ENCODE measurements around the gene POLR3GL. TPM values are rescaled to one million over a fixed set of nuclear protein-coding genes. Genes with fewer than 3 reads are reported as not detected.

The POLR3GL gene
- total RNA-seq, 2 donors from 2014 or later, result 22.8 to 23.8 TPM

GRCh38 chr1:145962157-145963102 lies 2.1 kb upstream of the POLR3GL start:
- peak; percentile 85 for DNase-seq (ENCODE audit: low spot score)
- intact Hi-C loops (cut with DNase I), result loop anchor here in 1 of 2 donors (5.0 kb wide), 1 partner anchor 45 kb away; the partner anchor contains the start of gene PEX11B

- no peak for DNase-seq (ENCODE audit: low spot score)
- intact Hi-C loops (cut with DNase I), result loop anchor here in 1 of 2 donors (5.0 kb wide), 1 partner anchor 46 kb away; the partner anchor contains the start of gene PEX11B
Measured at GRCh38 chr1:145963265-145964019, 1.0 kb upstream of the POLR3GL start.

GRCh38 chr1:145965119-145965744 lies 742 bp downstream of the POLR3GL start:
- intact Hi-C loops (cut with DNase I), result no loop called here
- no peak for DNase-seq (ENCODE audit: low spot score)

GRCh38 chr1:145967288-145967687 lies 2.8 kb downstream of the POLR3GL start:
- DNase-seq (ENCODE audit: low spot score), result no peak
- intact Hi-C loops (cut with DNase I), result no loop called here

- intact Hi-C loops (cut with DNase I), result no loop called here
- DNase-seq (ENCODE audit: low spot score), result no peak
Measured at GRCh38 chr1:145972580-145972979, 8.1 kb downstream of the POLR3GL start.

GRCh38 chr1:145974721-145975120 lies 10.2 kb downstream of the POLR3GL start:
- DNase-seq (ENCODE audit: low spot score), result no peak
- intact Hi-C loops (cut with DNase I), result loop anchor here in 1 of 2 donors (2.0 kb wide), 1 partner anchor 32 kb away; no protein-coding TSS in a partner anchor

GRCh38 chr1:145975216-145975615 lies 10.7 kb downstream of the POLR3GL start:
- no peak for DNase-seq (ENCODE audit: low spot score)
- intact Hi-C loops (cut with DNase I), result loop anchor here in 1 of 2 donors (2.0 kb wide), 1 partner anchor 32 kb away; no protein-coding TSS in a partner anchor

GRCh38 chr1:145977016-145977415 lies 12.5 kb downstream of the POLR3GL start:
- intact Hi-C loops (cut with DNase I), result no loop called here
- DNase-seq (ENCODE audit: low spot score), result no peak

- peak; percentile 85 for DNase-seq (ENCODE audit: low spot score)
- intact Hi-C loops (cut with DNase I), result loop anchor here in 1 of 2 donors (2.0 kb wide), 1 partner anchor 29 kb away; no protein-coding TSS in a partner anchor
Measured at GRCh38 chr1:145977486-145978470, 13.3 kb downstream of the POLR3GL start.

- intact Hi-C loops (cut with DNase I), result loop anchor here in 1 of 2 donors (2.0 kb wide), 1 partner anchor 28 kb away; no protein-coding TSS in a partner anchor
- no peak for DNase-seq (ENCODE audit: low spot score)
Measured at GRCh38 chr1:145978471-145978853, 14.0 kb downstream of the POLR3GL start.

GRCh38 chr1:145978854-145979745 lies 14.6 kb downstream of the POLR3GL start:
- intact Hi-C loops (cut with DNase I), result loop anchor here in 1 of 2 donors (2.0 kb wide), 1 partner anchor 28 kb away; no protein-coding TSS in a partner anchor
- peak; percentile 97 for DNase-seq (ENCODE audit: low spot score)

- intact Hi-C loops (cut with DNase I), result loop anchor here in 1 of 2 donors (2.0 kb wide), 1 partner anchor 27 kb away; no protein-coding TSS in a partner anchor
- no peak for DNase-seq (ENCODE audit: low spot score)
Measured at GRCh38 chr1:145979746-145980456, 15.4 kb downstream of the POLR3GL start.

GRCh38 chr1:145980457-145980994 lies 16.0 kb downstream of the POLR3GL start:
- intact Hi-C loops (cut with DNase I), result no loop called here
- DNase-seq (ENCODE audit: low spot score), result no peak

GRCh38 chr1:145982010-145982723 lies 17.7 kb downstream of the POLR3GL start:
- intact Hi-C loops (cut with DNase I), result no loop called here

GRCh38 chr1:145983206-145983675 lies 18.8 kb downstream of the POLR3GL start:
- DNase-seq (ENCODE audit: low spot score), result no peak
- intact Hi-C loops (cut with DNase I), result no loop called here

More at GRCh38 chr1:145982010-145982723, 17.7 kb downstream of the POLR3GL start:
- DNase-seq (ENCODE audit: low spot score), result no peak

Measured in posterior vena cava (tissue), 2 donors.